ENCODE results near the gene DPYSL3.

The DPYSL3 gene

DNA sequence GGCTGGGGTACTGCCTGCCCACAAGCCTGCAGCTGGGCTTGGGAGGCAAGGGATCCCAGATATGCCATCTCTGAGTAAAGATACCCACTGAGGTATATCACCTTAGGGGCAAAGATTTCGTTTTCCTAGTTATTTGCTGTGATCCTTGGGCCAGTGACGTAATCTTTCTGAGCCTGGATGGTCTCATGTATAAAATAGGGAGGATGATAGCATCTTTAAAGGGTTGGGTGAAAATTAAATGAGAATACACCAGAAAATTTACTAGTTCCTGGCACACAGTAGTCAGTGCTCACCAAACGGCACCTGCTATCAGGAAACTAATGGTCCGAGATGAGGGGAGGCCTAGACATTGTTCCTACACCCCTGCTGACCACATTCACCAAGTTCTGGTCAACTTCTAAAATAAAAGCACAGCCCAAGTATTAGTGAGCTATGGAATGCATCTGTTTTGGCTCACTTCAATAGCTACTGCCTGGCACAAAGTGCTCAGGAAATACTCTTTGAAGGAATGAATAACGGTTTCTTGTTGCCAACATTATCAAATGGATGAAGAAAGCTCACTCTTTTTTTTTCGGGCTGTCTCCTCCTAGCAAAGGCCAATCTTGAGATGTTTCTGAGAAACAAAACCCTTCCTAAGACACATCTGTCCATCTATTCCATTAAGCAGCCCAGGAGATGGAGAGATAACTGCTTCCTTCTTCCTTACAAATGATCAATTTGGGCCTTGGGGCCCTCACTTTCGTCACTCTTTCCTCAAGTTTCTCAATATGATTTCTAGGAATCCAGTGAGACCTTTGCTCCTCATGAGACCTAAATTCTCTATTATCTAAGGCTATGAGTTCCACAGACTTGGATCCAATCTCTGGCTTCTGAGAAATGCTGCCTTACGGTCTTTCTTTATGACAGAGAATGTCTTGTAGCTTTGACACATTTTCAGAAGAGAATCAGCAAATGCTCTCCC, 98.2 kb downstream of the DPYSL3 start:
- Histone ChIP-seq H3K36me3 (peaks cover 58% of the 10 kb centered on the region), H3K9me3 (no peaks in the 10 kb centered on the region), H3K27me3 (no peaks in the 10 kb centered on the region), H3K4me3 (ENCODE audit: low read depth, low read length) (no peak overlapping the region), H3K4me1 (peaks cover 17% of the 10 kb centered on the region)
- TF ChIP-seq CTCF (IDR thresholded peaks at IDR 0.05; ENCODE audit: low read depth, low read length), result no peak
- no peak for DNase-seq

DNA sequence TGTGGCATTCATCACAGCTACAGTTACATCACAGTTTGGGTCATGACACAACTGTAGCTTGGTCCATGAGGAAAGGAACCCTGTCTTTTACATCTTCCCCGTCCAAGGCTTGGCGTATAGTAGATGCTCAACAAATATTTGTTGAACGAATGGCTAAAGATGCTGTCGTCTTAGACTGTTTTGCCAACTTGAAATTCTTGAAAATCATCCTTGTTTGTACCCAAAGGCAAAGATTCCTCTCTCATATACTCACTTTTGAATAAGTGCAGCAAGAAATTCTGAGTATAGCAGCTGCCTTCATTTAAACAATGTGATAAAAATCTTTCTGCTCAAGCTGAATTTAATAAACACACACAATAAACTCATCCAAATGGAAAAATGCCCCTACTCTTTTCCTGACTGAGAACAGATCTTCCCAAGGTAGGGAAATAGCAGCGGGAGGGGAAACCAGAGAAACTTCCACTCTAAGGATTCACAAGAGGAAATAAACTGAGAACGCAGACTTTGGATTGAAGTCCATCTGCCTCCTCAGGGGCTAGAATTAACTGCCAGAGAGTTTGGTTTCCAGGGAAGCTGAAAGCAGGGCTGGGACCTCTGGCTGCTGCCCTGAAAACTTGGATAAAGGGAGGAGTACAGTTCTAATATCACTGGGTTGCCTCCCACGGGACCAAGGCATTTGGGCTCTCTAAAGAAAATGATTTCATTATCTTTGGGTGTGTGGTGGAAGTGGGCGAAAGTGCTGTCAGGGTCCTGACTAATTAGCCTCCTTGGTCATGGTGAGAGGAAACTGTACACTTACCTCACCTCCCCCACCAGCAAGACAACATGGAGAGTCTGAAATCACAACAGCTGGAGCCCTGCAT, 99.1 kb downstream of the DPYSL3 start:
- Histone ChIP-seq H3K36me3 (peaks cover 64% of the 10 kb centered on the region), H3K4me3 (ENCODE audit: low read depth, low read length) (no peak overlapping the region), H3K4me1 (peaks cover 17% of the 10 kb centered on the region), H3K27me3 (no peaks in the 10 kb centered on the region), H3K9me3 (no peaks in the 10 kb centered on the region)
- no peak for TF ChIP-seq CTCF (IDR thresholded peaks at IDR 0.05; ENCODE audit: low read depth, low read length)
- DNase-seq, result peak; percentile 55

GRCh38 chr5:147408980-147409379, 100.9 kb downstream of the DPYSL3 start:
- peaks cover 17% of the 10 kb centered on the region for H3K4me1 ChIP-seq
- DNase-seq, result no peak
- no peaks in the 10 kb centered on the region for H3K27me3 ChIP-seq
- H3K4me3 ChIP-seq (ENCODE audit: low read depth, low read length), result no peak overlapping the region
- no peaks in the 10 kb centered on the region for H3K9me3 ChIP-seq
- H3K36me3 ChIP-seq, result peaks cover 66% of the 10 kb centered on the region
- TF ChIP-seq CTCF (IDR thresholded peaks at IDR 0.05; ENCODE audit: low read depth, low read length), result no peak

DNA sequence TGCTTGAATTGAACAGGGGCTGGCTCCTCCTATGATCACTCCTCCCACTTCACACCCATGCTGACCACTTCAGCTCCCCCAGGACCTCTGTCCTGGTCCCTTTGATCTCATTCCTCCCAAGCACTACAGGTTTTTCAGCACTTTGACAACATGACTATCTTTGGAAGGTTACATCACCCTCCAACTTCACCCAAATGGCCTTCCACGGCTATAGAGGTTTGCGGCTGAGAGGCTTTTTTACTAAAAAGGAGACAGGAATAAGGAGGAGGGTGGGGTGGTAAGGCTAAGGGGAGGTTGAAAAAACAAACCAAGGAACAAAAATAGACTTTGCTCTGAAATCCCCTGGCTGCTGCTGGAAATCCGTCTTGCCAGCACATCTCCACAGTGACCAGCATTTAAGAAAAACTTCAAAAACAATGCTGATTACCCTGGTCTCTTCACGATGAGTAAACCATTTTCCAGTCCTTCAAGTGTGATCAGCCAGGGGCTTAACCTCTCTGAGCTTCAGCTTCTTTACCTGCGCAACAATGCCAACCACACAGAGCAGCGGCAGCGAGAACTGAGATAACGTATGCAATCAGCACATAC, 102.7 kb downstream of the DPYSL3 start:
- Histone ChIP-seq H3K4me3 (ENCODE audit: low read depth, low read length) (no peak overlapping the region), H3K9me3 (no peaks in the 10 kb centered on the region), H3K4me1 (peaks cover 16% of the 10 kb centered on the region), H3K27me3 (no peaks in the 10 kb centered on the region), H3K36me3 (peaks cover 69% of the 10 kb centered on the region)
- no peak for DNase-seq
- TF ChIP-seq CTCF (IDR thresholded peaks at IDR 0.05; ENCODE audit: low read depth, low read length), result no peak

GRCh38 chr5:147406636-147407035, 103.2 kb downstream of the DPYSL3 start:
- TF ChIP-seq CTCF (IDR thresholded peaks at IDR 0.05; ENCODE audit: low read depth, low read length), result no peak
- Histone ChIP-seq H3K4me1 (peaks cover 11% of the 10 kb centered on the region), H3K36me3 (peaks cover 73% of the 10 kb centered on the region)

More at GRCh38 chr5:147406636-147407035, 103.2 kb downstream of the DPYSL3 start:
- Histone ChIP-seq H3K9me3 (no peaks in the 10 kb centered on the region), H3K4me3 (ENCODE audit: low read depth, low read length) (no peak overlapping the region), H3K27me3 (no peaks in the 10 kb centered on the region)
- no peak for DNase-seq
